ENCODE measurements around the gene ZNF71. TPM values are rescaled to one million over a fixed set of nuclear protein-coding genes. Genes with fewer than 3 reads are reported as not detected.

Gene ZNF71
- 1 to 10 TPM; 4.4 to 5.3 TPM for total RNA-seq

- H3K36me3 Mint-ChIP-seq (ENCODE audit: low read depth): peaks cover 32% of the 10 kb centered on the region
- peak; percentile 93 for DNase-seq
Measured at GRCh38 chr19:56594783-56595547, at the start of gene ZNF71. TSS of gene ZNF71 (plus strand) at chr19:56595302. CDS start at chr19:56601559, 6,257 bp downstream.

GRCh38 chr19:56547535-56547934, 47.6 kb upstream of the ZNF71 start:
- intact Hi-C loops (cut with micrococcal nuclease): loop anchor here (10.0 kb wide), 1 partner anchor 153 kb away; the partner anchor contains the start of gene ZNF582
- H3K27me3 Mint-ChIP-seq: no peaks in the 10 kb centered on the region

More at GRCh38 chr19:56594783-56595547, at the start of gene ZNF71:
- intact Hi-C loops (cut with micrococcal nuclease): no loop called here
- TF ChIP-seq CTCF (IDR thresholded peaks at IDR 0.05): no peak
- Mint-ChIP-seq H3K27ac (peak within 1 kb of the TSS; percentile 75), H3K4me3 (peak within 1 kb of the TSS; percentile 83), H3K4me1 (ENCODE audit: low read depth) (peaks cover 6% of the 10 kb centered on the region), H3K9me3 (peaks cover 35% of the 10 kb centered on the region), H3K27me3 (no peaks in the 10 kb centered on the region)
- POLR2A ChIA-PET: interaction anchor here (0.7 to 1.0 kb wide), 2 partner anchors 28 to 1057 kb away, joined by 3 read pairs; partner anchors contain the start of gene ZNF470
- CTCF ChIA-PET: no interaction called here
- peak; percentile 98 for ATAC-seq

DNA sequence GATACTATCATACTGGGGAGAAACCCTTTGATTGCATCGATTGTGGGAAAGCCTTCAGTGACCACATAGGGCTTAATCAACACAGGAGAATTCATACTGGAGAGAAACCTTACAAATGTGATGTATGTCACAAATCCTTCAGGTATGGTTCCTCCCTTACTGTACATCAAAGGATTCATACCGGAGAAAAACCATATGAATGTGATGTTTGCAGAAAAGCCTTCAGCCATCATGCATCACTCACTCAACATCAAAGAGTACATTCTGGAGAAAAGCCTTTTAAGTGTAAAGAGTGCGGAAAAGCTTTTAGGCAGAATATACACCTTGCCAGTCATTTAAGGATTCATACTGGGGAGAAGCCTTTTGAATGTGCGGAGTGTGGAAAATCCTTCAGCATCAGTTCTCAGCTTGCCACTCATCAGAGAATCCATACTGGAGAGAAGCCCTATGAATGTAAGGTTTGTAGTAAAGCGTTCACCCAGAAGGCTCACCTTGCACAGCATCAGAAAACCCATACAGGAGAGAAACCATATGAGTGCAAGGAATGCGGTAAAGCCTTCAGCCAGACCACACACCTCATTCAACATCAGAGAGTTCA, 40.7 kb upstream of the ZNF71 start:
- H3K36me3 Mint-ChIP-seq (ENCODE audit: low read depth): peaks cover 58% of the 10 kb centered on the region
- DNase-seq (no peak), ATAC-seq (no peak)
- no peak overlapping the region for H3K27ac Mint-ChIP-seq
- no peak for TF ChIP-seq CTCF (IDR thresholded peaks at IDR 0.05)
- POLR2A ChIA-PET: no interaction called here
- H3K27me3 Mint-ChIP-seq: no peaks in the 10 kb centered on the region
- H3K4me1 Mint-ChIP-seq (ENCODE audit: low read depth): no peaks in the 10 kb centered on the region
- intact Hi-C loops (cut with micrococcal nuclease): no loop called here
- CTCF ChIA-PET: no interaction called here
- H3K4me3 Mint-ChIP-seq: no peak overlapping the region
- peaks cover 61% of the 10 kb centered on the region for H3K9me3 Mint-ChIP-seq

More at GRCh38 chr19:56547535-56547934, 47.6 kb upstream of the ZNF71 start:
- Mint-ChIP-seq H3K36me3 (ENCODE audit: low read depth) (peaks cover 81% of the 10 kb centered on the region), H3K27ac (no peak overlapping the region), H3K4me1 (ENCODE audit: low read depth) (no peaks in the 10 kb centered on the region), H3K9me3 (peaks cover 53% of the 10 kb centered on the region), H3K4me3 (no peak overlapping the region)
- CTCF ChIA-PET: no interaction called here
- ATAC-seq: no peak
- POLR2A ChIA-PET: no interaction called here
- no peak for DNase-seq
- TF ChIP-seq CTCF (IDR thresholded peaks at IDR 0.05): no peak

- H3K9me3 Mint-ChIP-seq: peaks cover 78% of the 10 kb centered on the region
- POLR2A ChIA-PET: no interaction called here
- DNase-seq (no peak), ATAC-seq (no peak)
- H3K4me1 Mint-ChIP-seq (ENCODE audit: low read depth): peaks cover 8% of the 10 kb centered on the region
- no peak overlapping the region for H3K4me3 Mint-ChIP-seq
- CTCF ChIA-PET: no interaction called here
- H3K27me3 Mint-ChIP-seq: no peaks in the 10 kb centered on the region
- H3K36me3 Mint-ChIP-seq (ENCODE audit: low read depth): peaks cover 56% of the 10 kb centered on the region
- H3K27ac Mint-ChIP-seq: no peak overlapping the region
- intact Hi-C loops (cut with micrococcal nuclease): no loop called here
- TF ChIP-seq CTCF (IDR thresholded peaks at IDR 0.05): no peak
Measured at GRCh38 chr19:56562766-56563165, 32.3 kb upstream of the ZNF71 start.

DNA sequence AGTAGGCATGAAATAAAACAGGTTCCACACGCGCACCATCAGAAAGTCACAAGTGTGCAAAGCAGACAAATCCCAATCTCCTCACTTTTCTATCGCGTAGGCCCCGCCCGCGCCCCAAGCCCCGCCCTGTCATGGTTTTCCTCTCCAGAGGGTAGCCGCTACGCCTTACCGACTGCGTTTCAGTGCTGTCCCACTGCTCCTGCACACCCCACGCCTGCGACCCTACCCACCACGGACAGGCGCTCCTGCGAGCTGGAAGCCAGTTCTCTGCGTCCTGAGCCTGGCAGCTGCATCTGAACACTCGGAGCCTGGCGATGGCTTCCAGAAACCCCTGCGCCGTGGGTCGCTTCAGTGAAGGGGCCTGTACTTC, 28.2 kb upstream of the ZNF71 start:
- Mint-ChIP-seq H3K4me1 (ENCODE audit: low read depth) (peaks cover 15% of the 10 kb centered on the region), H3K27me3 (no peaks in the 10 kb centered on the region), H3K9me3 (peaks cover 64% of the 10 kb centered on the region), H3K27ac (peak overlapping the region; percentile 92), H3K36me3 (ENCODE audit: low read depth) (peaks cover 77% of the 10 kb centered on the region), H3K4me3 (peak overlapping the region; percentile 98)
- CTCF ChIA-PET: no interaction called here
- ATAC-seq: peak; percentile 52
- DNase-seq: peak; percentile 66
- POLR2A ChIA-PET: interaction anchor here (1.5 kb wide), 1 partner anchor 28 kb away, joined by 3 read pairs; no protein-coding TSS in a partner anchor
- TF ChIP-seq CTCF (IDR thresholded peaks at IDR 0.05): no peak
- intact Hi-C loops (cut with micrococcal nuclease): no loop called here
